Keratinocyte (primary cell): ENCODE results near the gene SRCIN1.
"Not testable (repeated sequence)": the region's sequence is repeated elsewhere in the genome, so short reads cannot be mapped to it uniquely, and the experiment has no call there.

Experiments
- CTCF ChIP-seq, 3 experiments: IDR thresholded peaks in 1 of 3; conservative IDR thresholded peaks in 1 of 3; optimal IDR thresholded peaks in 1 of 3; 2 replicates in 2 of 3; 3 replicates in 1 of 3; pipeline versions ENCODE3 to v1.5.1; 2011; ENCODE audit warnings: low read length in 3 of 3, mild to moderate bottlenecking in 3 of 3, moderate library complexity in 2 of 3, control low read depth in 1 of 3, inconsistent platforms in 1 of 3; ENCODE audit not compliant: insufficient read depth in 2 of 3; ENCODE audit errors: extremely low read depth in 1 of 3
- EZH2 ChIP-seq: IDR thresholded peaks from one replicate; pipeline ENCODE4 v1.6.1; 2012; ENCODE audit warnings: inconsistent platforms, mild to moderate bottlenecking, low read length, moderate library complexity

- not testable (repeated sequence) for TF ChIP-seq CTCF (optimal IDR thresholded peaks at IDR 0.05 in 1 of 3, IDR thresholded peaks at IDR 0.05 in 1 of 3, conservative IDR thresholded peaks at IDR 0.05 in 1 of 3; ENCODE audit: extremely low read depth in 1 of 3, insufficient read depth in 2 of 3, low read length in 3 of 3); EZH2
These were observed 111.6 kb downstream of the SRCIN1 start for GRCh38 chr17:38494152-38494551.
